Esophagus muscularis mucosa (tissue), 4 donors: ENCODE data around the gene RET.

Experiments
- EP300 ChIP-seq: sonication (generic); formaldehyde crosslinking; IDR thresholded peaks from one replicate; pipeline ENCODE4 v1.6.1; 2017; ENCODE audit warnings: antibody characterized with exemption
- POLR2A ChIP-seq: fragments of 450-650 bp; IDR thresholded peaks from one replicate; pipeline ENCODE4 v1.6.1; 2017; ENCODE audit warnings: antibody characterized with exemption, moderate library complexity, mild to moderate bottlenecking, low read depth
- POLR2AphosphoS5 ChIP-seq, 2 donors: sonication (generic); formaldehyde crosslinking; IDR thresholded peaks; one replicate each; pipeline ENCODE4 v1.6.1; 2017; ENCODE audit warnings: antibody characterized with exemption in 2 of 2
- TF ChIP-seq, protein P1 (sequence below), 3 experiments: fragments of 200-600 bp in 2 of 3; fragments of 450-650 bp in 1 of 3; sonication (generic) in 2 of 3; IDR thresholded peaks; one replicate each; pipeline ENCODE4 v1.5.1; 2017 to 2019; ENCODE audit warnings: antibody characterized with exemption in 3 of 3, mild to moderate bottlenecking in 2 of 3, moderate library complexity in 1 of 3

DNA sequence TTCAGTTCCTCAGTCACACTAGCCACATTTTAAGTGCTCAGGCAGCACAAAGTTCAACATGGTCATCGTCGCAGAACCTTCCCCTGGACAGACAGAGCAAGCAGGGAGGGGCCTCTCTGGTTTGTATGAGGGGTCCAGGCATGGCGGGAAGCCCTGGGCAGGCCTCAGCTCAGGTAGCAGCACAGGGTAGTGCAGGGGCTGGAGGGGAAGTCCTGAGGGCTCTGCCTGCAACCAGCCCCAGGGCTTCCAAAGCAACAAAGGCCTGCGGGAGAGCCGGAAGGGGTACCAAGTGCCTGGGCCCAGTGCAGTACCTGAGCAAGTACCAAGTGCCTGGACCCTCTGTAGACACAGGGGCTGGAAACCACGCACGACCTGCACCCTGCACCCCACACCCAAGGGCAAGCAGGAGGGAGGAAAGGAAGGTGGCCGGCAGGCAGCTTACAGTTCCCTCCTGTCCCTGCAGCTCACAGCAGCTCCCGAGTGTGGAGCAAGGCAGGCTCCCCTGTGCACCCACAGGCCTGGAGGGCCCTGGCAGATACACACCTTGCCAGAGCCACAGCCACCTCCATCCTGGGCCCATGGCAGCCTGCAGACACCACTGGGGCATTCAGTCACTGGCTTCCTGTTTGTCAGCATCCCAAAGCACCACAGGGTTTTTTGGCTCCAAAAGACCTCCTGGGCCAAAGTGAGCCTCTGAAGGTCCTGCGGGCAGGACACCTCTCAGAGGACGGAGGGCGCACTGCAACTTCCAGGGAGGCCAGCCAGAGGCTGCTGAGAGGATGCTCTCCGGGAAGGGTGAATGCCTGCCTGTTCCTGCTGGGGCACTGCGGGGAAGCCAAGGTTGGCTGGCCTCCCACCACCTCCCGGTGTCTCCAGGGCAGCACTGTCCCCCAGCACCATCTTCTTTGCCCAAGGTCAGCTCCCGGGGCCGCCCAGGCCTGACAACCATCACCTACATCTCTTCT is 6.5 kb upstream of the RET start:
- TF ChIP-seq, protein P1, sequence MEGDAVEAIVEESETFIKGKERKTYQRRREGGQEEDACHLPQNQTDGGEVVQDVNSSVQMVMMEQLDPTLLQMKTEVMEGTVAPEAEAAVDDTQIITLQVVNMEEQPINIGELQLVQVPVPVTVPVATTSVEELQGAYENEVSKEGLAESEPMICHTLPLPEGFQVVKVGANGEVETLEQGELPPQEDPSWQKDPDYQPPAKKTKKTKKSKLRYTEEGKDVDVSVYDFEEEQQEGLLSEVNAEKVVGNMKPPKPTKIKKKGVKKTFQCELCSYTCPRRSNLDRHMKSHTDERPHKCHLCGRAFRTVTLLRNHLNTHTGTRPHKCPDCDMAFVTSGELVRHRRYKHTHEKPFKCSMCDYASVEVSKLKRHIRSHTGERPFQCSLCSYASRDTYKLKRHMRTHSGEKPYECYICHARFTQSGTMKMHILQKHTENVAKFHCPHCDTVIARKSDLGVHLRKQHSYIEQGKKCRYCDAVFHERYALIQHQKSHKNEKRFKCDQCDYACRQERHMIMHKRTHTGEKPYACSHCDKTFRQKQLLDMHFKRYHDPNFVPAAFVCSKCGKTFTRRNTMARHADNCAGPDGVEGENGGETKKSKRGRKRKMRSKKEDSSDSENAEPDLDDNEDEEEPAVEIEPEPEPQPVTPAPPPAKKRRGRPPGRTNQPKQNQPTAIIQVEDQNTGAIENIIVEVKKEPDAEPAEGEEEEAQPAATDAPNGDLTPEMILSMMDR (IDR thresholded peaks at IDR 0.05), result no peak
- TF ChIP-seq POLR2AphosphoS5 (IDR thresholded peaks at IDR 0.05) (no peak), POLR2A (no peak), EP300 (no peak)
